ENCODE results near the gene SMG6.

DNA sequence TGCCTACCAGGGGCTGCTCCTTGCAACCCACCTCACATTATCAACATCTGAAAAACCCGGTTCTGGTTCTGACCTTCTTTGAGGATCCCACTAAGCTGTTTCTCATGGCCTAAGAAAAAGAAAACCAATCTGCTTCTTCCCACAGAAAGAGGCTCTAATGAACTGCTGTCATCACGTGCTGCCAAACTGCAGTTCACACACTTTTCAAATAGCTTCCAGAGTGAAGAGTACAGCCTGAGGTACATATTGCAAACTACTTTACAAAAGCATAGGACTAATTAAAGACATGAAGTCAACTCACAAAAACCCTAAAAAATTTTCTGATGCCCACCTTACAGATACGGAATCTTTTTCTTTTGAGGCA lies 36.7 kb downstream of the SMG6 start:
- TF ChIP-seq, protein P1, sequence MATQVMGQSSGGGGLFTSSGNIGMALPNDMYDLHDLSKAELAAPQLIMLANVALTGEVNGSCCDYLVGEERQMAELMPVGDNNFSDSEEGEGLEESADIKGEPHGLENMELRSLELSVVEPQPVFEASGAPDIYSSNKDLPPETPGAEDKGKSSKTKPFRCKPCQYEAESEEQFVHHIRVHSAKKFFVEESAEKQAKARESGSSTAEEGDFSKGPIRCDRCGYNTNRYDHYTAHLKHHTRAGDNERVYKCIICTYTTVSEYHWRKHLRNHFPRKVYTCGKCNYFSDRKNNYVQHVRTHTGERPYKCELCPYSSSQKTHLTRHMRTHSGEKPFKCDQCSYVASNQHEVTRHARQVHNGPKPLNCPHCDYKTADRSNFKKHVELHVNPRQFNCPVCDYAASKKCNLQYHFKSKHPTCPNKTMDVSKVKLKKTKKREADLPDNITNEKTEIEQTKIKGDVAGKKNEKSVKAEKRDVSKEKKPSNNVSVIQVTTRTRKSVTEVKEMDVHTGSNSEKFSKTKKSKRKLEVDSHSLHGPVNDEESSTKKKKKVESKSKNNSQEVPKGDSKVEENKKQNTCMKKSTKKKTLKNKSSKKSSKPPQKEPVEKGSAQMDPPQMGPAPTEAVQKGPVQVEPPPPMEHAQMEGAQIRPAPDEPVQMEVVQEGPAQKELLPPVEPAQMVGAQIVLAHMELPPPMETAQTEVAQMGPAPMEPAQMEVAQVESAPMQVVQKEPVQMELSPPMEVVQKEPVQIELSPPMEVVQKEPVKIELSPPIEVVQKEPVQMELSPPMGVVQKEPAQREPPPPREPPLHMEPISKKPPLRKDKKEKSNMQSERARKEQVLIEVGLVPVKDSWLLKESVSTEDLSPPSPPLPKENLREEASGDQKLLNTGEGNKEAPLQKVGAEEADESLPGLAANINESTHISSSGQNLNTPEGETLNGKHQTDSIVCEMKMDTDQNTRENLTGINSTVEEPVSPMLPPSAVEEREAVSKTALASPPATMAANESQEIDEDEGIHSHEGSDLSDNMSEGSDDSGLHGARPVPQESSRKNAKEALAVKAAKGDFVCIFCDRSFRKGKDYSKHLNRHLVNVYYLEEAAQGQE (IDR thresholded peaks at IDR 0.05; ENCODE audit: low read depth, low read length) = no peak
- TF ChIP-seq TCF12 (IDR thresholded peaks at IDR 0.05) (no peak), NRF1 (IDR thresholded peaks at IDR 0.05; ENCODE audit: low read depth, low read length) (no peak), EZH2phosphoT487 (IDR thresholded peaks at IDR 0.05; ENCODE audit: borderline replicate concordance, low read depth) (no peak), RFX5 (IDR thresholded peaks at IDR 0.05; ENCODE audit: low read length) (no peak), RAD21 (IDR thresholded peaks at IDR 0.05; ENCODE audit: low read length) (no peak), FOXJ3 (CRISPR knock-in tag; IDR thresholded peaks at IDR 0.05) (no peak), YY1 (IDR thresholded peaks at IDR 0.05; ENCODE audit: low read depth) (no peak), RCOR1 (IDR thresholded peaks at IDR 0.05; ENCODE audit: low read length) (no peak)
- TF ChIP-seq, protein P2, sequence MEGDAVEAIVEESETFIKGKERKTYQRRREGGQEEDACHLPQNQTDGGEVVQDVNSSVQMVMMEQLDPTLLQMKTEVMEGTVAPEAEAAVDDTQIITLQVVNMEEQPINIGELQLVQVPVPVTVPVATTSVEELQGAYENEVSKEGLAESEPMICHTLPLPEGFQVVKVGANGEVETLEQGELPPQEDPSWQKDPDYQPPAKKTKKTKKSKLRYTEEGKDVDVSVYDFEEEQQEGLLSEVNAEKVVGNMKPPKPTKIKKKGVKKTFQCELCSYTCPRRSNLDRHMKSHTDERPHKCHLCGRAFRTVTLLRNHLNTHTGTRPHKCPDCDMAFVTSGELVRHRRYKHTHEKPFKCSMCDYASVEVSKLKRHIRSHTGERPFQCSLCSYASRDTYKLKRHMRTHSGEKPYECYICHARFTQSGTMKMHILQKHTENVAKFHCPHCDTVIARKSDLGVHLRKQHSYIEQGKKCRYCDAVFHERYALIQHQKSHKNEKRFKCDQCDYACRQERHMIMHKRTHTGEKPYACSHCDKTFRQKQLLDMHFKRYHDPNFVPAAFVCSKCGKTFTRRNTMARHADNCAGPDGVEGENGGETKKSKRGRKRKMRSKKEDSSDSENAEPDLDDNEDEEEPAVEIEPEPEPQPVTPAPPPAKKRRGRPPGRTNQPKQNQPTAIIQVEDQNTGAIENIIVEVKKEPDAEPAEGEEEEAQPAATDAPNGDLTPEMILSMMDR (IDR thresholded peaks at IDR 0.05) = no peak
- TF ChIP-seq, protein P3, sequence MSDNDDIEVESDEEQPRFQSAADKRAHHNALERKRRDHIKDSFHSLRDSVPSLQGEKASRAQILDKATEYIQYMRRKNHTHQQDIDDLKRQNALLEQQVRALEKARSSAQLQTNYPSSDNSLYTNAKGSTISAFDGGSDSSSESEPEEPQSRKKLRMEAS (IDR thresholded peaks at IDR 0.05; ENCODE audit: low read depth) = no peak
